Stimulated activated CD4-positive, alpha-beta T cell treated with anti-CD3 and anti-CD28 coated beads, Interleukin-2, amount 100 ng/mL, for 48 hours (primary cell): ENCODE data around the gene ORM2.

Experiments
- DNase-seq, 2 donors: peaks; one replicate each; pipeline ENCODE4 v3.0.0-alpha.2; 2020

ORM2 gene

DNA sequence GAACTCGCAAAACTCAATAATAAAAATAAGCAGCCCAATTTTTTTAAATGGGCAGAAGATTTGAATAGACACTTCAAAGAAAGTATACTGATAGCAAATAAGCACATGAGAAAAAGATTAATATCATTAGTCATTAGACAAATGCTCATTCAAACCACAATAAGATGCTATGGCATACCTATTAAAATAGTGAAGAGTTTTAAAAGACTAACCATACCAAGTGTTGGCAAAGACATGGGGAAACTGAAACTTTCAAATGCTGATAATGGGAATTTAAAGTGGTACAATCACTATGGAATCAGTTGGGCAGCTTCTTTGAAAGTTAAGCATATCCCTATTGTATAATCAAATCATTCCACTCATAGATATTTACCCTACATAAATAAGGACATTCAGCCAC is 33.3 kb upstream of the ORM2 start:
- DNase-seq: no peak

DNA sequence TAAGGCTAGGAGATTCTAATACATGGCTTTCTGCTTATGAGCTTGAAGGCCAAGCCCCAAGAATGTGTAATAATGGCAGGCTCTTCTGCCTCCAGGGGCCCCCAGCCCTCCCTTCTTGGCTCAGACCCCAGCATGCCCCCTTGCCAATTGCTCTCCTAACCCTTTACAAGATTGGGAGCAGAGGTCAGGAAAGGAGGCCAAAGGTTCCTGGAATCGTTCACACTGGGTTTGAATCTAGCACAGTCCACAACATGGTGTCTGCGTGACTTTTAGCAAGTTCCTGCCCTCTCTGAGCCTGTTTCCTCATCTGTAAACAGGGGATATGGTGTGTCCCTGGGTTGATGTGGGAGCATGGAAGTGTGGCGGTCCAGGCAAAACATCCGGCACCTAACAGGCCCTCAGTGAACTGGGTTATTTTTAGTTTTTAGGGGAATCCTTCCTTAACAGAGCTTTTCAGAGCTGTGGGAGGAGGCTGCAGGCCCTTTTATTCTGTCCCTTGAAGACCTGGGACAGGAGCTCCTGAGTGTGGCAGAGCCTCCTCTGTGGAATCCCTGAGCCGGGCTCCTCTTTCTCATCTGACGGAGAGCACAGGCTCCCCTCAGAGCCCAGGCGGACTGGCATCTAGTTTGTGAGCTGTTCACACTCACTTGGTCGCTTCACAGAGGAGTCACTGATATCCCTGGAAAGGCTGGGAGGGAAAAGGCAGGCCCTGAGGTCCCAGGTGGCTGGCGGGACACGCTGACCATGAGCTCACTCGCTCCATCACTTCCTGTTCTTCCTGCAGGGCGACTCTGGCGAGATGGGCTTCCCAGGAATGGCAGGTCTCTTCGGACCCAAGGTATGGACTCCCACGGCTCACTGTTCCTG is 30.1 kb upstream of the ORM2 start:
- DNase-seq: no peak

DNA sequence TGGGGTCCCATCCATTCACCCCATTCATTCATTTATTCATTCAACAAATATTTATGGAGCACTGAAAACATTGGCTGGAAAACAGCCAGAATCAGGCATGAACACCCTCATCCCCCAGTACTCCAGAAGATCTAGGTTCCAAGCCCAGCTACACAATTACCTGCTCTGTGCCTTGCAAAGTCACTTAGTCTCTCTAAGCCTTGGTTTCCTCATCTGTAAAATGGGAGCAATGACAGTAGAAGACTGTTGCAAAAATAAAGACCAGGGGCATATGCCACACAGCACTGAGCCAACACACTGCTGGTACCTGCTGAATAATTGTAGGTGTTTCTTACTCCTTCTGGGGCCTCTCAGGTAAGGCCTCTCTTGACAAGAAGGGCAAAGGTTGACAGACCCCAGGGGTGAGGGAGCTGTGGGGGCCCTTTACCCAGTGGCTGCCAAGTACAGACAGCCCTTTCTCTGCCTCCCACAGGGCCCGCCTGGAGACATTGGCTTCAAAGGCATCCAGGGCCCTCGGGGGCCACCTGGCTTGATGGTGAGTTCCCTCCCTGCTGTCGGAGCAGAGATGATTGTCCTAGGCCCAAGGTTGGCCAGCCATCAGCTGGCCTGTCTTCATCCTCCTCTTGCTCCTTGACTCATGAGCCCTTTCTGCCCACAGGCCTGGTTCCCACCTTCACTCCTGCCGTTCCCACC is 29.4 kb upstream of the ORM2 start:
- no peak for DNase-seq

DNA sequence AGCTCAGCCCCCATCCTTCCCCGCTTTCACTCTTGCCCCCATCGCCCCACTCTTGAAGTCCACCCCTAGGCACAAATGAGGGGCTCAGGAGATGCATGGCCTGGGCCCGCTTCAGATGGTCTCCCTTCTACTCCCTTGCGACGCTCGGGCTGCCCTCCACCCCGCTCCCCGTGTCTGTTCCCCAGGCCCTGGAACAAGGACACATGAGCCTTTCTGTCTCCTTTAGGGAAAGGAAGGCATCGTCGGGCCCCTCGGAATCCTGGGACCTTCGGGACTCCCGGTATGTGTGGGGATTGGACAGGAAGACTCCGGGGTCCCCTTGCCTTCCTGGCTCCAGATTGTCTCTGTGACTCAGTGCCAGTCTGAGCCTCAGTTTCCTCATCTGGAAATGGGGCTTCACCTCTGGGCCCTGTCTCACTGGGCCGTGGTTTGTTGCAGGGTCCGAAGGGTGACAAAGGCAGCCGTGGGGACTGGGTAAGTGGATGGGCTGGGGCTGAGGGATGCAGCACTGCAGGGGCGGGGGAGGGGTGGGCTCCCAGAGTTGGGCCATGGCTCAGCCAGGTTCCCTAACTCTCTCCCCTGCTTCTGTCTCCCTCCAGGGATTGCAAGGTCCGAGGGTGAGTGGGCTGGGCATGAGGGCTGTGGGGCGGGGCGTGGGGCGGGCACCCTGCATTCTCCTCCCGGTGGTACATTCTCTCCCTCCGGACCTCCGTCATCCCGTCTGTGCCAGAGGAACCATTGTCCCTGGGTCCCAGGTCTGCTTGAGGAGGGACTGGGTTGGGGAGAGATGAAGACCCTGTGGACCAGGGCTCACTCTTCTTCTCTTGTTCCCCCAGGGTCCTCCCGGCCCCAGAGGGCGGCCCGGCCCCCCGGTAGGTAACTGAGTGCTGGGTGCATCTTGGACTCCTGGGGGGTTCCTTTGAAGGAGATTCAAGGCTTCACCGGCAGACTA is 28.5 kb upstream of the ORM2 start:
- no peak for DNase-seq

DNA sequence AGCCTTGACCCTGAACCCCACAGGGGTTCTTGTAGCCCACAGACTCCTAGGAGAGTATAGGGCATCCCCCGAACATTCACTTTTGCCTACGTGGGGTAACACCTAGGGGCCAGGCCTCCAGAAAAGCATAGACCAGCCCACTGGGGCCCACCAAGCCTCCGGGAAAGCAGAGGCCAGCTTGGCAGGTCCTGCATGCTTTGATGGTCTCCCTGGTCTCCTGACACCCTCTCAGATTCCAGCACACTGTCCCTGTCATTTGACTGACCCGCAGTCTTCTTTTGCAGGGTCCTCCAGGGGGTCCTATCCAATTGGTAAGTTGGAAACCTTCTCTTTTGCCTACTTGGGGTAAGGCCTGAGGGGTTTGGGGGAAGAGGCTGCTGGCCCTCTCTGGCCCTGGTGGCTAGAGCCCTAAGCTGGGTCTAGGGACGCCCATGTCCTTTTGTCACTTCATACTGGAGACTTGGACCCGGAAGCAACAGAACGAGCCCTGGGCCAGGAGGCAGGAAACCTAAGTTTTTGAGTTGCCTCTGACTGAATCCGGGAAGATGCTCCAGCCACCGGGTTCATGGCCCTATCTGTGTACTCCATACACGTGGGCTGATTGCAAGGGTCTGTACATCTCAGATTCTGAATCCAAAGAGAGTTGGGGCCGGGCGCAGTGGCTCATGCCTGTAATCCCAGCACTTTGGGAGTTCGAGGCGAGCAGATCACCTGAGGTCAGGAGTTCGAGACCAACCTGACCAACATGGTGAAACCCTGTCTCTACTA is 27.7 kb upstream of the ORM2 start:
- no peak for DNase-seq

DNA sequence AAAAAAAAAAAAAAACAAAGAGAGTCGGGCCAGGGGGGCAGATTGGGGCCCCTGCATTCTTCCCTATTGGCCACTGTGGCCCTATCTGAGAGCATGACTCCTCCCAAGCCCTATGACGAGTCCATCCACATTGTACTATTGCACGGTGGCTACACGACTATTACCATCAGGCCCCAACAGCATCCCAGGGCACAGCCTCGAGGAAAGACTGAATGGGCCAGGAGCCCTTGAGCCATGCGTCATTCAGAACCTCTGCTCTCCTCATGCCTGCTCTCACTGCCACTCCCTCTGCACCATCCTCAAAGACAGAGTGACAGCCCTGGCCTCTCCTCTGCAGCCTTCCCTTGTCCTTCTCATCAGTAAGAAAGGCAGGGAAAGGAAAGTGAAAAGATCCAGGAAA is 26.9 kb upstream of the ORM2 start:
- no peak for DNase-seq

DNA sequence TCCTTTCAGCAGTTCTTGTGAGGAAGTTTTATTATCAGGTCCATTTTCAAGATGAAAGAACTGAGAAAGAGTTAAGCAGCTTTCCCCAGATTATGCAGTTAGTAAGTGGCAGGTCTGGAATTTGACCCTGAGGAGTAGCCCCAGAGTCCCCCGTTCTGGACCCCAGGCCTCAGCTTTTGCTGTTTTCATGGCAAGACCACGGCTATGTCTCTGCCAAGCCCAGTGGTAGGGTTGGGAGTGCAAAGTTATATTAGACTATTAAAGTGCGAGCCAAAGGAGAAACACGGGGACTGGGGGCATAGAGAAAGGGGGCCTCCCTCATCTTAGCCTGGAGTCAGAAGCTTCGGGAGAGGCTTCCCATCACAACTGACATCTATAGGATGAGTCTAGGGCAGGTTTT is 26.1 kb upstream of the ORM2 start:
- no peak for DNase-seq

DNA sequence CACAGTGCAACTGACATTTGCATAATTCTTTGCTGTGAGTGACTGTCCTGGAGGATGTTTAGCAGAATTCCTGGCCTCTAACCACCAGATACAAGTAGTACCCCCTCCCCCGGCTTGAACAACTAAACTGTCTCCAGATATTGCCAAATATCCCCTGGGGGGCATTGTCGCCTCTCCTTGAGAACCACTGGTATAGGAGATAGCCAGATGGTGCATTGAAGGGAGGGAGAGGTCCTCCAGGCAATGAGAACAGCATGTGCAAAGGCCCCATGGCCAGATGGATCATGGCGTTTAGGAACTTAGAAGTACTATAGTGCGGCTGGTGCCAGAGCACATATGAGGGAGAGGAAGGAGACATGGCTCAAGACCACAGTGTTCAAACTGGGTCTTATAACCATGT is 25.7 kb upstream of the ORM2 start:
- no peak for DNase-seq

DNA sequence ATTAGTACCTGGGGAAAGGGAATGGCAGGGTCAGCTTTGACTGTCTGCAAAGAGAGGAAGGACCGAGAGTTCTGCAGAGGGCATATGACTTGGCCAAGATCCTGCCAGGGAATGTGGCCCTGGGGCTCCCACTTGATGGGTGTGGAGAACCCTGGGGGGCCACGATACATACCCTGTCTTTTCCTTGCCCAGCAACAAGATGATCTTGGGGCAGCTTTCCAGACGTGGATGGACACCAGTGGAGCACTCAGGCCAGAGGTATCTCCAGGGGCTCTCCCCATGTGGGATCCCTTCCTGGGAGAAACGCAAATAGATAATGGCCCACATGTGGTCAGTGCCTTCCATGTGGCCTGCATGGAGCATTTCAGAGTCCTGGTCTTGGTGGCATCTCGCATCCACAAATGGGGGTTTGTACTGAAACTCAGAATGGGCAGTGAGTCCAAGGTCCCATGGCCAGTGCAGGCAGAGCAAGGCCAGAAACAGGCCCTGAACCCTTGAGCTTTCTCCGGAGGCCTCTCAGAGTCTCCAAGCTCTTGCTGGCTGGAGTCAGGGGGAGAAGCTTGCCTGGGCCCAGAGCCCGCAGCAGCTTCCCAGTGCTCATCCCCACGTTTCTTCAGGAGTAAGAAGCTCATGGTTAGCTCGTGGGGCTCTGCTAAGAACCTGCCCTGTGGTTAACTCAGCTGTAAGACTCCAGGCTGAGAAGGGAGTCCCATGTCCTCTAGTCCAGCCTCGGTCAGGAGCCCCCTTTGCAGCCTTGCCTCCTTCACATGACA is 25.1 kb upstream of the ORM2 start:
- no peak for DNase-seq

DNA sequence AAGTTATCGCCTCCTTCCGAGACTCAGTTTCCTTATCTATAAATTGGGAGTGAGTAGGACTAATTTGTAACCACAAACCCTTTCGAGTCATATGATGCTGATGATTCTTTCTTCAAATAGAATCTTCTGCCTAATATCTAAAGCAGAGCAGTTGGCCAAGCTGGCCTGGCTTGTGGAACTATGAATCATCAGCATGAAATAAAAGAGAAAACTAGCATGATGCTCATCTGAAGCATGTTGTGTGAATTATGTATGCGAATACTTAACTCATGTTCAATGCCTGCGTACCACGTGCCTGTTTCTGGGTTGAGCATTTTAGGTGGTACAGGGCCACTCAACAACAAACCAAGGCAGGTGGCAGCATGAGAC is 21.8 kb upstream of the ORM2 start:
- no peak for DNase-seq

DNA sequence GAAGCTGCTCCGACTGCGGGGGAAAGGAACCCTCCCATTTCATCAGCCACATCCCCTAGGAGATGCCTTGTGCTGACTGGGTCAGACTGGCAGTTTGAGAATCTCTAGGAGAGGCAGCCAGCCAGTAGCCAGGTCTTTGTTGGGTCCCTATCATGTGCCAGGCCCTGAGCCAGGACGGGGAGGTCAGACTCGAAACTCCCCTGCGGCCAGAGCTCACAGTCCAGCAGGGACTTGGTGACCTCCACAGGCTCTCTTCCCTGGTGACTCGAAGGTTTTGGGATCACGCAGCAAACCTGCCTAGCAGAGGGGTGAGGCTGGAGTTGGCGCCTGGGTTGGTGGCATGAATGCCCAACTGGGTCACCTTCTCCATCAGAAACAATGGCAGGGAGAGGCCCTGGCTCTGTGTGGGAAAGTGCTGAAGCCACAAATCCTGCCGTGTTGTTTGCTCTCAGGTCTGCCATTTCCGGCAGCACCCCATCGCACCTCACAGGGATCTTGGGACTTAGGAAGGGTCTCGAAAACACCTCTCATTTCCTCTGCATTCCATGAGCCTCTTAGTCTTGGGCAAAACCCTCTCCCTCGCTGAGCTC is 21.2 kb upstream of the ORM2 start:
- DNase-seq: no peak

DNA sequence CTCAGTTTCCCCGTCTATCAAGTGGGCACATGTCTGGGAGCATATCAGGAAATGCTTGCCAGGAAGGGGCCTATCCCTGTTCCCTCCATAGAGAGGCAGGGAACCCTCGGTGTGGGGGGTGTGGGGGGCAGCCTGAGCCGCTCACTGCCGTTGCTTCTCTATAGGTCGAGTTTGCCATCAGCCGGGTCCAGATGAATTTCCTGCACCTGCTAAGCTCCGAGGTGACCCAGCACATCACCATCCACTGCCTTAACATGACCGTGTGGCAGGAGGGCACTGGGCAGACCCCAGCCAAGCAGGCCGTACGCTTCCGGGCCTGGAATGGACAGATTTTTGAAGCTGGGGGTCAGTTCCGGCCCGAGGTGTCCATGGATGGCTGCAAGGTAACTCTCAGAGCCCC is 20.6 kb upstream of the ORM2 start:
- DNase-seq: no peak

DNA sequence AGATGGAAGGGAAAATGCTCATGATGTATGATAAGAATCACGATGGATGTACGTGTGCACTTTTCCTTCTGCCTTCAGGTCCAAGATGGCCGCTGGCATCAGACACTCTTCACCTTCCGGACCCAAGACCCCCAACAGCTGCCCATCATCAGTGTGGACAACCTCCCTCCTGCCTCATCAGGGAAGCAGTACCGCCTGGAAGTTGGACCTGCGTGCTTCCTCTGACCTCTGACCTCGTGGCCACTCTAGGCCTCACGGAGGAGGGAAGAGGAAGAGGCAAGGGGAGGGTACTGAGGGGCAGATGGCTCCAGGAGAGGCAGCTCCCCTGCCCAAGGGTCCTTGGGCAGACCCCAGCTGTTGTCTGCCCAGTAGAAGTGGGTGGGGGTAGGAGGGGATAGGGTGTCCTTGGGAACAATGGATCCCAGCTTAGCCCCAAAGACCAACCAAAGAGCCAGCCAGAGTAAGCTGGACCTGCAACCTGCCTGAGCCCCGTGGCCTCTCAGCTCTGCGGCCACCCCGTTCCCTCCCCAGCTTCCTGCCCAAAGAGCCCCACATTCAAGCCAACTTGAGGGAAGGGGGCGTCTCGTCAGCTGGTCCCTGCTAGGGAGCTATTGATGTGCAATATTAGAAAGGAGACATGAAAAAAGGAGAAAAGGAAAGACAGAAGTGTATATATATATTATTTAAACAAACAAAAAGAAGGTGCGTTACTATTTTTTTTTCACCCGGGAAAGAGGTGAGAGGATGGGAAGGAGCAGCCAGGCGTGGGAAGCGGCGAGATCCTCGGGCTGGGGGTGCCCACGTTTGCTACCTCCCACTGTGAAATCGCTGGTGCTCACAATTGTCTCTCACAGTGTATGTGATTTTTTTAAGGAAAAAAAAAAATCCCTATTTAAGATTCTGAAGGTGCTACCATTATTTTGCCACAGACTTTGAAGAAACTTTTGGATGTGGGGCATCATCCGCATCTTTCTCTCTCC is 18.9 kb upstream of the ORM2 start:
- no peak for DNase-seq

DNA sequence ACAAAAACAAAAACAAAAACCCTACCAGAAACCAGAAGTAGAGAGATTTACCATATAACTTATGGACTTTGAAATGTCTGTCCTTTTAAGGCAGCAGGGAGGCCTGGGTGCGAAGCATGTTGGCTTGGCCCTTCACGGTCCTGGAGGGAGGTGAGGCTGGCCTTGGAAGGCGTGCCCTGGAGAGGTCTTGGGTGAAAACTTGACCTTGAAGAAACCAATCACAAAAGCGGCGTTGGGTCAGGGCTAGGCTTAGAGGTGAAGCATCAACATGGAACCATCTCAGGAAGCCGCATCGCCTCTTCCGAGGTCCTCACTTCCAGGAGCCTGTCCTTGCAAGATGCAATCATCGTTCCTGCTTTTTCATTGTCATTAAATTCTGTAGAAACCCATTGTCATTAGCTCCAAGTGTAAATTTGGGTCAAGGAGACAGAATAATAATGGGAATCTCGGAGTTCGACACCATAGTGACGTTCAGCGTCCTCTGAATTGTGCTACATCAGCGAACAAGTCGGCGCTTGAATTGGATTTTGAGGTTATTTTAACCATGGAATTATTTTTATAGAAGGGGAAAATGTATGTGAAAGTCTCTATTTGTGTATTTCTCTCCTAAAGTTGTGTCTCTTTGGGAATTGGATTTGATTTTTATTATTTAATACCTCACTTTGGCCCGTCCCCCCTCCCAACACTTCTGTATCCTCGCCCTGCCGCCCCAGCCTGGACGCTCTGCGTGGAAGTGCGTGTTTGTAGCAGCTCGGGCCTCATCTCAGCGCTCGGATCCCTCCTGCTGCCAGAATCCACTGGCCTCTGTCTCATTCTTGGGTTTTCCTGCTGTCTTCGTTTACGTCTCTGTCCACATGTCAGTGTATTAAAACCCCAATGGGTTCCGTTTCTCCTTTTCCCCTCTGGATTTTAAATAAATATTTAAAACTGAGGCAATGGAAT is 17.8 kb upstream of the ORM2 start:
- DNase-seq: no peak

DNA sequence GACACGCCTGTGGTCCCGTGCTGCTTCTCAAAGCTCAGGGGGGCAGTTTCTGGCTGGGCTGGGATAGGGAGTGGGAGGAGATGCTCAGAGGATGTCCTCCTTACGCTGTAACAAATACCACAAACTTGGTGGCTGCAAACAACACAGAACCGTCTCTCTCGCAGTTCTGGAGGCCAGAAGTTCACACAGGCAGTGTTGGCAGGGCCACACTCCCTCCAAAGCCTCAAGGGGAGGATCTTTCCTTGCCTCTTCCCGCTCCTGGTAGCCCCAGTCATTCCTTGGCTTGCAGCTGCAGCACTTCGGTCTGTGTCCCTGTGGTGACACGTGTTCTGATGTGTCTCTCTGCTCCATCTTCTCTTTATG is 17.2 kb upstream of the ORM2 start:
- no peak for DNase-seq

DNA sequence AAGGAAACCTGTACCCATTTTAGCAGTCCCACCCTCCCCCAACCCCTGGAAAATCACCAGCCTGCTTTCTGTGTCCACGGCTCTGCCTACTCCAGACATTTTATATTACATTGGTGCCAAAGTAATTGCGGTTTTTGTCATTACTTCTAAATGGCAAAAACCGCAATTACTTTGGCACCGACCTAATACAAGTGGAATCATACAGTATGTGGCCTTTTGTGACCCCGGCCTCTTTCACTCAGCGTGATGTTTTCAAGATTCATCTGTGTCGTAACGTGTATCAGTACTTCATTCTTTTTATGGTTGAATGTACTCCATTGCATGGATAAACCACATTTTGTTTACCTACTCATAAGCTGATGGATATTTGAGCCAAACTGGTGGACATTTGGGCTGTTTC is 16.5 kb upstream of the ORM2 start:
- DNase-seq: no peak

DNA sequence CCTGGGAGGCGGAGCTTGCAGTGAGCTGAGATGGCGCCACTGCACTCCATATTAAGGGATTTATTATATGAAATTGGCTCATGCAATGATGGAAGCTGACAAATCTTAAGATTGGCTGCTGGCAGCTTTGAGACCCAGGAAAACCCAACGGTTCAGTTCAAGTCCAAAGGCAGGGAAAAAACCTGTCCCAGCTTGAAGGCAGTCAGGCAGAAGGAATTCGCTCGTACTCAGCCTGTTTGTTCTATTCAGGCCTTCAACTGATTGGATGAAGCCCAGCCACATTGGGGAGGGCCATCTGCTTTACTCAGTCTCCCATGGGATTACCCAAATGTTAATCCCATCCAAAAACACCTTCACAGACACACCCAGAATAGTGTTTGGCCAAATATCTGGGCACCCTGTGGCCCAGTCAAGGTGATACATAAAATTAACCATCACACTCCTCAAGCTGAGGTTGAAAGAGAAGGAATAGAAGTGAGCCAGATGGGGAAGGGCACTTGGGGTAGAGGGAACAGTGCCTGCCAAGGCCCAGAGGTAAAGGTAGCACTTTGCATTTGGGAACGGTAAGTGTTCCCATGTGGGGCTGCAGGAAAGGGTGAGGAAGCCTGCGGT is 15.3 kb upstream of the ORM2 start:
- no peak for DNase-seq

DNA sequence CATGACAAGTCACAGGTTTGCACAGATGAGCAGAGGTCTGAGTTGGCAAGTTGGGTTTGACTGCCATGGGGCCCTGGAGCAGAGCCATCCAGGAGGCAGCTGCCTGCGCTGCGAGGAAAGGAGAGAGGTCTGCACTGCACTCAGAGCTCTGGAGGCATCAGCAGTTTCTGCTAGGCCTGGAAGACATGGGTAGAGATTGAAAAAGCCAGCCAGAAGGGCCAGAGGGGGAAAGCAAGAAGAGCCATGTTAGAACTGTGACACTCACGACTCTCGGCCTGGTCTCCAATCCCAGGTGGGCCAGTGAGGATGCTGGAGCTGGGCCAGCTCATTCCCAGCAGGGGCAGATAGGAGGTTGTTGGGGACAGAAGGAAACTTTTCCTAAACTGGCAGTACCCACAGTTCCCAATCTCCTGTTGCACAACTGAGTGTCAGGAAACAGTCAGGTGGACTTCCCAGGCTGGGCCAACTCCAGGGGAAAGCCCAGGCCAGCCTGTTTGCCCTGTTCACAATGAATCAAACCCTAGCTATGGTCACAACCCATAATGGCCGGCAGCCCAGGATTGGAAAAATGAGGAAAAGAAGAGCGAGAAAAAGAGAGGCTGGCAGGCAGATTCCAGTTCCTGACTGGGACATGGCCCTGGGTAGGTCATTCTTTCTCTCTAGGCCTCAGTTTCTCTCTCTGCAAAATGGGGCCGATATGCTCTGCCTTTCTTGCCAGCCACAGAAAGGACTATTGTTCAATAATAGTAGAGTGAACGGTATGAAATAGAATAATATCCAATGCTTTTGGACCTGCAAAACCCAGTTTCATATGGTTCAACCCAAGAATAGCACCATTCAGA is 14.6 kb upstream of the ORM2 start:
- no peak for DNase-seq
